ENCODE measurements around the gene PIK3R2.

Gene PIK3R2

GRCh38 chr19:18174983-18175382, 22.0 kb downstream of the PIK3R2 start:
- DNase-seq: no peak

- no peak for DNase-seq
These were observed 23.7 kb downstream of the PIK3R2 start for GRCh38 chr19:18176367-18177310.

- DNase-seq: no peak
These were observed 27.0 kb downstream of the PIK3R2 start for GRCh38 chr19:18179957-18180356.

- no peak for DNase-seq
These were observed 30.6 kb downstream of the PIK3R2 start for GRCh38 chr19:18183529-18183928.

- no peak for DNase-seq
These were observed 32.6 kb downstream of the PIK3R2 start for GRCh38 chr19:18185538-18185937.

GRCh38 chr19:18190278-18190677, 37.3 kb downstream of the PIK3R2 start:
- DNase-seq: no peak

- no peak for DNase-seq
These were observed 38.7 kb downstream of the PIK3R2 start for GRCh38 chr19:18191640-18192062.

GRCh38 chr19:18192673-18193387, 39.9 kb downstream of the PIK3R2 start, which contains the start of gene MPV17L2:
TSS of gene MPV17L2 (plus strand) at chr19:18193218. CDS start at chr19:18193282, 64 bp downstream.
- peak; percentile 100 for DNase-seq

GRCh38 chr19:18193388-18194180, 40.6 kb downstream of the PIK3R2 start:
- DNase-seq: no peak

GRCh38 chr19:18194181-18194530, 41.2 kb downstream of the PIK3R2 start:
- DNase-seq: no peak

GRCh38 chr19:18194554-18195238, 41.7 kb downstream of the PIK3R2 start:
- DNase-seq: peak; percentile 44 to 68

GRCh38 chr19:18196511-18196845, 43.5 kb downstream of the PIK3R2 start:
- DNase-seq: no peak

- DNase-seq: no peak
These were observed 44.3 kb downstream of the PIK3R2 start for GRCh38 chr19:18197306-18197705.

GRCh38 chr19:18197941-18198340, 45.0 kb downstream of the PIK3R2 start:
- no peak for DNase-seq

- DNase-seq: no peak
These were observed 45.4 kb downstream of the PIK3R2 start for GRCh38 chr19:18198374-18198773.

GRCh38 chr19:18202397-18202777, 49.4 kb downstream of the PIK3R2 start:
- no peak for DNase-seq

GRCh38 chr19:18202778-18203407, 49.9 kb downstream of the PIK3R2 start:
- DNase-seq: peak; percentile 20 to 30

GRCh38 chr19:18203408-18203862, 50.5 kb downstream of the PIK3R2 start:
- DNase-seq: peak in 1 of 2 donors; percentile 57

GRCh38 chr19:18203863-18204393, 51.0 kb downstream of the PIK3R2 start, which contains the start of gene RAB3A:
TSS of gene RAB3A (minus strand) at chr19:18204042. CDS start at chr19:18202740, 1,302 bp downstream.
- peak; percentile 99 to 100 for DNase-seq

- DNase-seq: no peak
These were observed 51.6 kb downstream of the PIK3R2 start for GRCh38 chr19:18204394-18205199.
